Panc1 (cell line): ENCODE data around the gene MON1A.

Experiments used
- POLR2AphosphoS5 ChIP-seq: IDR thresholded peaks from 2 replicates; pipeline ENCODE4 v1.6.1; 2012; ENCODE audit warnings: mild to moderate bottlenecking, low read depth, low read length, moderate library complexity
- TF ChIP-seq, protein P1 (sequence below): fragments of 450-650 bp; IDR thresholded peaks from 2 replicates; pipeline ENCODE4 v1.5.1; 2017; ENCODE audit warnings: mild to moderate bottlenecking
- TF ChIP-seq, protein P2 (sequence below), 2 experiments: IDR thresholded peaks; 2 replicates each; pipeline ENCODE4 v1.6.1; 2011 to 2012; ENCODE audit warnings: low read depth in 2 of 2, control low read depth in 1 of 2, low read length in 1 of 2, mild to moderate bottlenecking in 1 of 2, moderate library complexity in 1 of 2; ENCODE audit not compliant: insufficient read depth in 1 of 2

DNA sequence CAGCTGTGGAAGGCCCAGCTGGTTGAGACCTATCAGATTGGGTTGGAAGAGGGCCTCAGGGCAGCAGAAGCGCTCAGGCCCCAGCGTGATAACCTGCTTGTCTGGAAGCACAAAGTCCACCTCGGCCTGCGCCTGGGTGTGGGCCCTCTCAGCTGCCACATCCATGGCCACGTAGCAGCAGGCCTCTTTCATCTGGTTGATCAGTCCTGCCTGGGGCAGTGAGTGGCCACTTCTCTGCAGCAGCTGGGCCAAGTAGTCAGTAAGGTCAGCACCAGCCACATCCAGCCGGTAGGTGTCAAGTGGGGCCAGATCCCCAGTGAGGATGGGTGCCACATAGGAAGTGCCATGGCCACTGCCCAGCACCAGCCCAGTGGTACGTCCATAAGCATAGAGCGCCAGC is 56.0 kb downstream of the MON1A start:
- TF ChIP-seq, protein P1, sequence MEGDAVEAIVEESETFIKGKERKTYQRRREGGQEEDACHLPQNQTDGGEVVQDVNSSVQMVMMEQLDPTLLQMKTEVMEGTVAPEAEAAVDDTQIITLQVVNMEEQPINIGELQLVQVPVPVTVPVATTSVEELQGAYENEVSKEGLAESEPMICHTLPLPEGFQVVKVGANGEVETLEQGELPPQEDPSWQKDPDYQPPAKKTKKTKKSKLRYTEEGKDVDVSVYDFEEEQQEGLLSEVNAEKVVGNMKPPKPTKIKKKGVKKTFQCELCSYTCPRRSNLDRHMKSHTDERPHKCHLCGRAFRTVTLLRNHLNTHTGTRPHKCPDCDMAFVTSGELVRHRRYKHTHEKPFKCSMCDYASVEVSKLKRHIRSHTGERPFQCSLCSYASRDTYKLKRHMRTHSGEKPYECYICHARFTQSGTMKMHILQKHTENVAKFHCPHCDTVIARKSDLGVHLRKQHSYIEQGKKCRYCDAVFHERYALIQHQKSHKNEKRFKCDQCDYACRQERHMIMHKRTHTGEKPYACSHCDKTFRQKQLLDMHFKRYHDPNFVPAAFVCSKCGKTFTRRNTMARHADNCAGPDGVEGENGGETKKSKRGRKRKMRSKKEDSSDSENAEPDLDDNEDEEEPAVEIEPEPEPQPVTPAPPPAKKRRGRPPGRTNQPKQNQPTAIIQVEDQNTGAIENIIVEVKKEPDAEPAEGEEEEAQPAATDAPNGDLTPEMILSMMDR = no peak
- no peak for TF ChIP-seq POLR2AphosphoS5
- TF ChIP-seq, protein P2, sequence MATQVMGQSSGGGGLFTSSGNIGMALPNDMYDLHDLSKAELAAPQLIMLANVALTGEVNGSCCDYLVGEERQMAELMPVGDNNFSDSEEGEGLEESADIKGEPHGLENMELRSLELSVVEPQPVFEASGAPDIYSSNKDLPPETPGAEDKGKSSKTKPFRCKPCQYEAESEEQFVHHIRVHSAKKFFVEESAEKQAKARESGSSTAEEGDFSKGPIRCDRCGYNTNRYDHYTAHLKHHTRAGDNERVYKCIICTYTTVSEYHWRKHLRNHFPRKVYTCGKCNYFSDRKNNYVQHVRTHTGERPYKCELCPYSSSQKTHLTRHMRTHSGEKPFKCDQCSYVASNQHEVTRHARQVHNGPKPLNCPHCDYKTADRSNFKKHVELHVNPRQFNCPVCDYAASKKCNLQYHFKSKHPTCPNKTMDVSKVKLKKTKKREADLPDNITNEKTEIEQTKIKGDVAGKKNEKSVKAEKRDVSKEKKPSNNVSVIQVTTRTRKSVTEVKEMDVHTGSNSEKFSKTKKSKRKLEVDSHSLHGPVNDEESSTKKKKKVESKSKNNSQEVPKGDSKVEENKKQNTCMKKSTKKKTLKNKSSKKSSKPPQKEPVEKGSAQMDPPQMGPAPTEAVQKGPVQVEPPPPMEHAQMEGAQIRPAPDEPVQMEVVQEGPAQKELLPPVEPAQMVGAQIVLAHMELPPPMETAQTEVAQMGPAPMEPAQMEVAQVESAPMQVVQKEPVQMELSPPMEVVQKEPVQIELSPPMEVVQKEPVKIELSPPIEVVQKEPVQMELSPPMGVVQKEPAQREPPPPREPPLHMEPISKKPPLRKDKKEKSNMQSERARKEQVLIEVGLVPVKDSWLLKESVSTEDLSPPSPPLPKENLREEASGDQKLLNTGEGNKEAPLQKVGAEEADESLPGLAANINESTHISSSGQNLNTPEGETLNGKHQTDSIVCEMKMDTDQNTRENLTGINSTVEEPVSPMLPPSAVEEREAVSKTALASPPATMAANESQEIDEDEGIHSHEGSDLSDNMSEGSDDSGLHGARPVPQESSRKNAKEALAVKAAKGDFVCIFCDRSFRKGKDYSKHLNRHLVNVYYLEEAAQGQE (IDR thresholded peaks at IDR 0.05; ENCODE audit: insufficient read depth in 1 of 2, low read depth in 2 of 2, low read length in 1 of 2) = no peak
